Ishikawa (cell line): ENCODE measurements around the gene KCTD3.

Experiments
- CEBPB ChIP-seq: IDR thresholded peaks from 2 replicates; pipeline ENCODE4 v1.6.1; 2012
- CREB1 ChIP-seq: IDR thresholded peaks from 2 replicates; pipeline ENCODE4 v1.6.1; 2012; ENCODE audit warnings: low read depth
- EGR1 ChIP-seq: IDR thresholded peaks from 2 replicates; pipeline ENCODE4 v1.6.1; 2012
- EP300 ChIP-seq: IDR thresholded peaks from 2 replicates; pipeline ENCODE4 v1.6.1; 2012; ENCODE audit warnings: borderline replicate concordance
- FOXM1 ChIP-seq: IDR thresholded peaks from 2 replicates; pipeline ENCODE4 v1.6.1; 2012; ENCODE audit warnings: low read depth, borderline replicate concordance
- NFIC ChIP-seq: IDR thresholded peaks from 2 replicates; pipeline ENCODE4 v1.6.1; 2012
- RAD21 ChIP-seq: IDR thresholded peaks from 2 replicates; pipeline ENCODE4 v1.6.1; 2012; ENCODE audit warnings: low read depth
- REST ChIP-seq: IDR thresholded peaks from 2 replicates; pipeline ENCODE4 v1.6.1; 2012; ENCODE audit warnings: low read depth, mild to moderate bottlenecking
- TAF1 ChIP-seq: IDR thresholded peaks from 2 replicates; pipeline ENCODE4 v1.6.1; 2012; ENCODE audit warnings: low read depth, mild to moderate bottlenecking
- TCF12 ChIP-seq: IDR thresholded peaks from 2 replicates; pipeline ENCODE4 v1.6.1; 2012; ENCODE audit warnings: low read depth
- TEAD4 ChIP-seq: IDR thresholded peaks from 2 replicates; pipeline ENCODE4 v1.6.1; 2012
- YY1 ChIP-seq: IDR thresholded peaks from 2 replicates; pipeline ENCODE4 v1.6.1; 2012; ENCODE audit warnings: low read depth
- ZBTB7A ChIP-seq: IDR thresholded peaks from 2 replicates; pipeline ENCODE4 v1.6.1; 2012; ENCODE audit warnings: low read depth
- TF ChIP-seq, protein P1 (sequence below): IDR thresholded peaks from 2 replicates; pipeline ENCODE4 v1.6.1; 2012
- TF ChIP-seq, protein P2 (sequence below): IDR thresholded peaks from 2 replicates; pipeline ENCODE4 v1.6.1; 2012

Gene KCTD3

GRCh38 chr1:215606564-215607168 lies 39.6 kb downstream of the KCTD3 start:
- TF ChIP-seq TAF1 (no peak), RAD21 (peak; percentile 34; the same call in 1 of the 2 replicates), EP300 (no peak), CEBPB (no peak), EGR1 (no peak), REST (no peak)

GRCh38 chr1:215607412-215607811 lies 40.3 kb downstream of the KCTD3 start:
- TF ChIP-seq CEBPB: no peak
- TF ChIP-seq YY1: no peak
- no peak for TF ChIP-seq ZBTB7A
- no peak for TF ChIP-seq EP300
- TF ChIP-seq FOXM1: no peak
- TF ChIP-seq RAD21: no peak
- TF ChIP-seq, protein P1, sequence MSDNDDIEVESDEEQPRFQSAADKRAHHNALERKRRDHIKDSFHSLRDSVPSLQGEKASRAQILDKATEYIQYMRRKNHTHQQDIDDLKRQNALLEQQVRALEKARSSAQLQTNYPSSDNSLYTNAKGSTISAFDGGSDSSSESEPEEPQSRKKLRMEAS: no peak
- TF ChIP-seq TCF12: no peak
- TF ChIP-seq TEAD4: no peak
- TF ChIP-seq, protein P2, sequence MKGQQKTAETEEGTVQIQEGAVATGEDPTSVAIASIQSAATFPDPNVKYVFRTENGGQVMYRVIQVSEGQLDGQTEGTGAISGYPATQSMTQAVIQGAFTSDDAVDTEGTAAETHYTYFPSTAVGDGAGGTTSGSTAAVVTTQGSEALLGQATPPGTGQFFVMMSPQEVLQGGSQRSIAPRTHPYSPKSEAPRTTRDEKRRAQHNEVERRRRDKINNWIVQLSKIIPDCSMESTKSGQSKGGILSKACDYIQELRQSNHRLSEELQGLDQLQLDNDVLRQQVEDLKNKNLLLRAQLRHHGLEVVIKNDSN: no peak
- TF ChIP-seq NFIC: no peak
- no peak for TF ChIP-seq REST
- no peak for TF ChIP-seq EGR1
- no peak for TF ChIP-seq CREB1
- no peak for TF ChIP-seq TAF1

DNA sequence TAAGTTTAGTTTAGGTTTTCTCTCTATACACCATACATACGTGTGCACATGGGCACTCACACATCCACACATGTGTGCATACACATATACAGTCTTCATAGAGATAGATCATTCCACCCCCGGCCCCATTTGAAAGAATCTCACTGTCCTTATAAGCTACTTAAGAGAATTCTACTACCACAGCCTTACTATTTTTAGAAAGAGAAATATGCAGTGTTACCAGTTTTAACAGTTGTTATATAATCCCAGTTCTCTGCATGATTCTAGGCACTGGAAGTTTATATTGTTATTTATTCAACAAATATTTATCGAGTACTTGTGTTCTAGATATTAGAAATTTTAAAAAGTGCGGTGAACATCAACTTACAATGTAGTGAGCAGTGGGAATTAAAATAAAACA lies 41.5 kb downstream of the KCTD3 start:
- TF ChIP-seq RAD21 (no peak), FOXM1 (no peak)

DNA sequence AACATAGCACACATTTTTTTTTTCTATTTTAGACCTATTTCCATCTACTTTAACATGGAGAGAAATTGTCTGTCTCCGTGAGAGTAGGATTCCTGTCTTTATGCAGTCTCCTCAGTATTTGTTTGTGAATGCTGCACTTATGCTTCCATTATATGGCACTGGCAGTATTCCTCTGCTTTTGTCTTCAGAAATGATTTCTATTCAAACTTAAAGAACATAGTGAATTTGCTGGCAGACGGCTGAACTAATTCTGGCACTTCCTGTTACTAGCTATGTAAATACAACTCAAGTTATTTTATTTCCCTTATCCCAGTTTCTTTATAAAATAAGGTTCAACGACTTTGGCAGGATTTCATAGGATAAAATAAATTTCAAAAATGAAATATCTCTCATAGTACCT lies 45.3 kb downstream of the KCTD3 start:
- TF ChIP-seq TAF1: no peak

GRCh38 chr1:215617979-215618378 lies 50.9 kb downstream of the KCTD3 start:
- TF ChIP-seq FOXM1: no peak
- TF ChIP-seq, protein P1: no peak
- TF ChIP-seq ZBTB7A: no peak
- no peak for TF ChIP-seq EGR1
- no peak for TF ChIP-seq REST
- no peak for TF ChIP-seq EP300
- TF ChIP-seq CREB1: no peak
- no peak for TF ChIP-seq TAF1
- TF ChIP-seq NFIC: no peak
- TF ChIP-seq YY1: no peak
- TF ChIP-seq TCF12: no peak
- TF ChIP-seq RAD21: no peak
- no peak for TF ChIP-seq CEBPB
- no peak for TF ChIP-seq TEAD4
- TF ChIP-seq, protein P2: no peak

- no peak for TF ChIP-seq REST
- TF ChIP-seq TEAD4: no peak
- TF ChIP-seq CEBPB: no peak
- no peak for TF ChIP-seq EP300
- TF ChIP-seq, protein P2: no peak
- no peak for TF ChIP-seq TCF12
- no peak for TF ChIP-seq CREB1
- TF ChIP-seq, protein P1: no peak
- TF ChIP-seq YY1: no peak
- TF ChIP-seq FOXM1: no peak
Observed at GRCh38 chr1:215623162-215623561, 56.1 kb downstream of the KCTD3 start.
